Measurements from ENCODE around the gene DLL1.
A peak's percentile ranks its signal among the peaks of the same experiment; 100 is the strongest.

DLL1 gene

DNA sequence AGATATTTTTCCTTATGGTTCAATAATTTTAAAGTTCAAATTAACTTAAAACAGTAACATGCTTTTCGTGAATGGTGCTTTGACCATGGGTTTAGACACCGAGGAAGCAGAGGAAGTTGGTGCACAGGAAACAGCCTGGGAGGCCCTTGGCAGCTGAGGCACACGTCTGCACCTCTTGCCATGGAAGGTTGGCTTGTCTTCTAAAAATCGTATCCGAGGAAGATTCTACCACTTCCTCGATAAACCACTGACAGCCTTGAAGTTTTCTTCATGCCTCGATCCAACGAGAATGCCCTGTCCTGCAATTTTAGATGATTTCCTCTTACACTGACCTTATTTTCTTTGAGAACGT, 12.2 kb downstream of the DLL1 start:
- no peaks in the 10 kb centered on the region for H3K36me3 ChIP-seq (ENCODE audit: control insufficient read depth in 4 of 4, insufficient read depth in 4 of 4, low read length in 3 of 4)
- CTCF ChIA-PET, result no interaction called here
- WGBS (ENCODE audit: insufficient coverage), result 2% methylated on average over 9 of the region's 9 CpGs
- H3K9me3 ChIP-seq (ENCODE audit: control extremely low read depth in 1 of 5, control insufficient read depth in 4 of 5, insufficient read depth in 2 of 5, low read depth in 1 of 5, low read length in 4 of 5), result no peaks in the 10 kb centered on the region
- peak overlapping the region in 2 of 7 experiments; percentile 8 to 46 for H3K4me3 ChIP-seq (ENCODE audit: control insufficient read depth in 1 of 7, extremely low read depth in 1 of 7, insufficient read depth in 4 of 7, low read depth in 2 of 7, low read length in 6 of 7)
- POLR2A ChIA-PET, result interaction anchor here (1.3 kb wide), 1 partner anchor 8 kb away, joined by 3 read pairs; no protein-coding TSS in a partner anchor
- no peak overlapping the region for H3K27ac ChIP-seq (ENCODE audit: insufficient read depth in 1 of 2, low read depth in 1 of 2, low read length in 2 of 2, poor library complexity in 1 of 2, severe bottlenecking in 2 of 2)
- peaks cover 0 to 4% (median 0%) of the 10 kb centered on the region in 5 experiments for H3K27me3 ChIP-seq (replicated peaks in 2 of 5; ENCODE audit: control insufficient read depth in 4 of 5, insufficient read depth in 5 of 5, low read length in 4 of 5)
- H3K4me1 ChIP-seq (ENCODE audit: control extremely low read depth in 1 of 4, control insufficient read depth in 4 of 4, insufficient read depth in 4 of 4, low read length in 3 of 4), result peaks cover 10 to 25% (median 19%) of the 10 kb centered on the region in 4 experiments
- DNase-seq, result peak in 1 of 3 donors; percentile 59

DNA sequence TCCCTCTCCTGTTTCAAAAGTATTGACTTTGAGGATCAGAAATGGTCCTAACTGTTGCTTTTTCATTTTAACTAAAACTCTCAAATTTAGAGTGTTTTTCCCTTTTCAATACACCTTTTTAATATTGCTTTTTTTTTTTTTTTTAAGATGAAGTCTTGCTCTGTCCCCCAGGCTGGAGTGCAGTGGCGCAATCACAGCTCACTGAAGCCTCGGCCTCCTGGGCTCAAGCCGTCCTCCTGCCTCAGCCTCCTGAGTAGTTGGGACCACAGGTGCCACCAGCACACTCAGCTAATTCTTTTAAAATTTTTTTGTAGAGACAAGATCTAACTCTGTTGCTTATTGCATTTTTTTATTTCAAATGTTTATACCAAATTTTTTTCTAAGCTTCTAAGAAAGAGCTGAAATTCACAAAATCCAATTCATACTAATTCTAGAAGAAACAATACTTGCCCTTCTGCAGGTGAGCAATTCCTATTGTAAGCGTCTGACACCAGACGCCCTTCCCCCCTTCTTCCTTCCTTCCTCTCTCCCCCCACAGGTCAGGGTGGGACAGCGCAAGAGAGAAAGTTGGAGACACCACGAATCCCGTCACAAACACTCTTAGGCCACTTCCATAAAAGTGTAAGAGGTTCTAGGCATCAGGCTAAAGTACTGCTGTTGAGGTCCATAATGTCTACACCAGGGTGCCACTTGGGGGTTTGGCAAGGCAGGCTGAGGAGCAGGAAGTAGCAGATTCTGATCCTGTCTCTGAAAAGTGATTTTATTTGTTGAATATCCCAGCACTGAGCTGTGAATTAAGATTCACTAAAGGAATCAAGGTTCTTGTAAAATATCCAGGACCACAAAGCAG, 12.8 kb downstream of the DLL1 start:
- ChIA-PET POLR2A (interaction anchor here (1.3 kb wide), 1 partner anchor 9 kb away, joined by 3 read pairs; no protein-coding TSS in a partner anchor), CTCF (interaction anchor here (0.7 to 2.4 kb wide), 2 partner anchors 9 to 39 kb away, joined by 3 to 8 read pairs; no protein-coding TSS in a partner anchor)
- Histone ChIP-seq H3K9me3 (ENCODE audit: control extremely low read depth in 1 of 5, control insufficient read depth in 4 of 5, insufficient read depth in 2 of 5, low read depth in 1 of 5, low read length in 4 of 5) (no peaks in the 10 kb centered on the region), H3K4me3 (ENCODE audit: control insufficient read depth in 1 of 7, extremely low read depth in 1 of 7, insufficient read depth in 4 of 7, low read depth in 2 of 7, low read length in 6 of 7) (peak overlapping the region in 1 of 7 experiments; percentile 46), H3K27ac (ENCODE audit: insufficient read depth in 1 of 2, low read depth in 1 of 2, low read length in 2 of 2, poor library complexity in 1 of 2, severe bottlenecking in 2 of 2) (no peak overlapping the region), H3K36me3 (ENCODE audit: control insufficient read depth in 4 of 4, insufficient read depth in 4 of 4, low read length in 3 of 4) (no peaks in the 10 kb centered on the region), H3K27me3 (replicated peaks in 2 of 5; ENCODE audit: control insufficient read depth in 4 of 5, insufficient read depth in 5 of 5, low read length in 4 of 5) (peaks cover 0 to 4% (median 0%) of the 10 kb centered on the region in 5 experiments), H3K4me1 (ENCODE audit: control extremely low read depth in 1 of 4, control insufficient read depth in 4 of 4, insufficient read depth in 4 of 4, low read length in 3 of 4) (peaks cover 10 to 25% (median 19%) of the 10 kb centered on the region in 4 experiments)
- 5% methylated on average over 3 of the region's 8 CpGs for whole genome bisulfite sequencing (ENCODE audit: insufficient coverage)
- DNase-seq, result no peak

DNA sequence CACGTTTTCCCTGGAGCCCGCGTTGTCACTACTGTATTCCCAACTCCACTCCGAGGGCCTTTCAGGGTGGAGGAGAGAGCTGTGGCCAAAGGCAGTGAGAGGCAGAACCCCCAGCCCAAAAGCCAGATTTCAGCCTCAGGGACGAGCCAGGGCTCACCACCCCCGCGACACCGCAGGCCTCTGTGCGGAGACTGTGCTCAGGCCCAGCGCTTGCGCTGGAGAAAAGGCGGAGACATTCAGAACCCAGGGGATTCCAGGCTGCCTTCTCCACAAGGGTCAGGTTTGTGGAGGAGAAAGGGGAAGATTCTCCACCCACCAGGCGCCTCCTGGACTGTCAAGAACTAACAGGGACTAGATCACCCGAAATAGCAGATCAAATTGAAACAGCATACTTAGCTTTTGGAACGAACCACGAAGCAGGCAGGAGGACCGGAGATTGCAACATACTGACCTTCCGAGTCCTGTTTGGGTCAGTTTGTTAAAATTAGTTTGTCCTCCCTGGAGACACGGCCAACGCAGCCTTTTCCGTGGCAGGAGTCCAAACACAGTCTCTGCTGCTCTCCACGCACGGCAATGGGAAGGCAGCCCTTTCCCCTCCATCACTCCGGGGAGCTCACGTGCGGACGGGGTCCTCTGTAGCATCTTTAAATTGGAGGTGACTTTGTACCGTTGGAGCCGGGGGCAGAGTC, 14.4 kb downstream of the DLL1 start:
- no peak overlapping the region for H3K4me3 ChIP-seq (ENCODE audit: control insufficient read depth in 1 of 7, extremely low read depth in 1 of 7, insufficient read depth in 4 of 7, low read depth in 2 of 7, low read length in 6 of 7)
- H3K27ac ChIP-seq (ENCODE audit: insufficient read depth in 1 of 2, low read depth in 1 of 2, low read length in 2 of 2, poor library complexity in 1 of 2, severe bottlenecking in 2 of 2), result no peak overlapping the region
- H3K4me1 ChIP-seq (ENCODE audit: control extremely low read depth in 1 of 4, control insufficient read depth in 4 of 4, insufficient read depth in 4 of 4, low read length in 3 of 4), result peaks cover 10 to 38% (median 31%) of the 10 kb centered on the region in 4 experiments
- no peak for DNase-seq
- H3K36me3 ChIP-seq (ENCODE audit: control insufficient read depth in 4 of 4, insufficient read depth in 4 of 4, low read length in 3 of 4), result no peaks in the 10 kb centered on the region
- 98% methylated on average over 29 of the region's 29 CpGs for WGBS (ENCODE audit: insufficient coverage)
- ChIA-PET CTCF (interaction anchor here (2.4 kb wide), 1 partner anchor 11 kb away, joined by 8 read pairs; no protein-coding TSS in a partner anchor), POLR2A (interaction anchor here (0.5 kb wide), 1 partner anchor 12 kb away, joined by 3 read pairs; no protein-coding TSS in a partner anchor)
- H3K27me3 ChIP-seq (replicated peaks in 2 of 5; ENCODE audit: control insufficient read depth in 4 of 5, insufficient read depth in 5 of 5, low read length in 4 of 5), result peaks cover 0 to 2% (median 0%) of the 10 kb centered on the region in 5 experiments
- no peaks in the 10 kb centered on the region for H3K9me3 ChIP-seq (ENCODE audit: control extremely low read depth in 1 of 5, control insufficient read depth in 4 of 5, insufficient read depth in 2 of 5, low read depth in 1 of 5, low read length in 4 of 5)

DNA sequence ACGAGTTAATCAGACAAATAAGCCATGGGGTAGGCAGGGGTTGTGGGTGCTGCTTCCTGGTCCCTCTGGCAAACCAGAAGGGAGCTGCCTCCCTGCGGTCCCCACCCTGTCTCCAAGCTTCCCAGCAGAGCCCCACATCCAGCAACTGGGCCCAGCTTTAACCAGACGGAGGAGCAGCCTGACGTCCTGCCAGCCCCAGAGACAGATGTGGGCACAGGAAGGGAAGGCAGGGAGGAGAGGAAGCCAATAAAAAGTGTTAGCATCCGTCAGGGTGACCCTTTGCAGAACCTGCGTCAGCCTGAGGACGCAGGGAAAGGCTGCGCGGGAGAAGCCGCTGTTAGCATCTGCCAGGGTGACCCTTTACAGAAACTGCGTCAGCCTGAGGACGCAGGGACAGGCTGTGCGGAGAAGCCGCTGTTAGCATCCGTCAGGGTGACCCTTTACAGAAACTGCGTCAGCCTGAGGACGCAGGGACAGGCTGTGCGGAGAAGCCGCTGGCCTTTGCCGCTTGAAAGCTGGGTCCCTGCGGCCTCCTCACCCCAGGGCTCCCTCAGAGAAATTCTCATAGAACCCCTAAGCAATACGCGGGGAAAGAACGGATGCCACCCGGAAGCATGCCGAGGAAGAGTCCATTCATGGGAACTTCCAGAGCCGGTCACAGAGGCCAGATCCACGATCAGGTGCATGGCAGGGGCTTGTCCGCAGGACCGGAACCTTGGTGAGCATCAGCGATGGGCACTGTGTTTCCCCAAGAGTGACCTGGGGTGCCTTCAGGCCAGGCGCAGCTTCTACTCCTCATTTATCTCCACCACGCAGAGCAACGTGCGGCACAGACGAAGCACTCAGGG, 15.9 kb downstream of the DLL1 start:
- 98% methylated on average over 36 of the region's 36 CpGs for WGBS (ENCODE audit: insufficient coverage)
- no peak for DNase-seq
- H3K4me3 ChIP-seq (ENCODE audit: control insufficient read depth in 1 of 7, extremely low read depth in 1 of 7, insufficient read depth in 4 of 7, low read depth in 2 of 7, low read length in 6 of 7), result no peak overlapping the region
- no peaks in the 10 kb centered on the region for H3K9me3 ChIP-seq (ENCODE audit: control extremely low read depth in 1 of 5, control insufficient read depth in 4 of 5, insufficient read depth in 2 of 5, low read depth in 1 of 5, low read length in 4 of 5)
- no peaks in the 10 kb centered on the region for H3K36me3 ChIP-seq (ENCODE audit: control insufficient read depth in 4 of 4, insufficient read depth in 4 of 4, low read length in 3 of 4)
- ChIA-PET CTCF (no interaction called here), POLR2A (no interaction called here)
- H3K27ac ChIP-seq (ENCODE audit: insufficient read depth in 1 of 2, low read depth in 1 of 2, low read length in 2 of 2, poor library complexity in 1 of 2, severe bottlenecking in 2 of 2), result no peak overlapping the region
- peaks cover 0 to 2% (median 0%) of the 10 kb centered on the region in 5 experiments for H3K27me3 ChIP-seq (replicated peaks in 2 of 5; ENCODE audit: control insufficient read depth in 4 of 5, insufficient read depth in 5 of 5, low read length in 4 of 5)
- peaks cover 8 to 45% (median 30%) of the 10 kb centered on the region in 4 experiments for H3K4me1 ChIP-seq (ENCODE audit: control extremely low read depth in 1 of 4, control insufficient read depth in 4 of 4, insufficient read depth in 4 of 4, low read length in 3 of 4)

DNA sequence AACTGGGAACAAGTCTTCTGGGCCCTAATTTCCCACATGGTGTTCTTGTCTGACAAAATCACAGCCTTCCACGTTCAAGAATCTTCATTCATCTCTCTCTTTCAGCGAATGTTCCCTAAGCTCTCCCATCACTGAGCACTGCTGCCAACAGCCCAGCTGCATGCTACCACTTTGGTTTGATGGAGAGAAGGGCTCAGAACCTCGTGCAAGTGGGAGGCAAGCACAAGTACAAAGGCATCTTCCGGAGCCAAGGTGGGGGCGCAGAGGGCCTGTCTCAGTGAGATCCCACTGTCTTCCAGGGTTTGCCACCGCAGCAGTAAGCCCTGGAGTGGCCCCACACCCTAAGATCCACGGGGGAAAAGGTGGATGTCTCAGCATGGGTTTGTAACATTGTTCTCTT, 17.2 kb downstream of the DLL1 start:
- H3K27me3 ChIP-seq (replicated peaks in 2 of 5; ENCODE audit: control insufficient read depth in 4 of 5, insufficient read depth in 5 of 5, low read length in 4 of 5), result peaks cover 0 to 2% (median 0%) of the 10 kb centered on the region in 5 experiments
- CTCF ChIA-PET, result no interaction called here
- H3K36me3 ChIP-seq (ENCODE audit: control insufficient read depth in 4 of 4, insufficient read depth in 4 of 4, low read length in 3 of 4), result no peaks in the 10 kb centered on the region
- peaks cover 3 to 32% (median 25%) of the 10 kb centered on the region in 4 experiments for H3K4me1 ChIP-seq (ENCODE audit: control extremely low read depth in 1 of 4, control insufficient read depth in 4 of 4, insufficient read depth in 4 of 4, low read length in 3 of 4)
- no peak overlapping the region for H3K4me3 ChIP-seq (ENCODE audit: control insufficient read depth in 1 of 7, extremely low read depth in 1 of 7, insufficient read depth in 4 of 7, low read depth in 2 of 7, low read length in 6 of 7)
- POLR2A ChIA-PET, result no interaction called here
- no peak for DNase-seq
- no peaks in the 10 kb centered on the region for H3K9me3 ChIP-seq (ENCODE audit: control extremely low read depth in 1 of 5, control insufficient read depth in 4 of 5, insufficient read depth in 2 of 5, low read depth in 1 of 5, low read length in 4 of 5)
- no peak overlapping the region for H3K27ac ChIP-seq (ENCODE audit: insufficient read depth in 1 of 2, low read depth in 1 of 2, low read length in 2 of 2, poor library complexity in 1 of 2, severe bottlenecking in 2 of 2)
- WGBS (ENCODE audit: insufficient coverage), result 96% methylated on average over 7 of the region's 7 CpGs

DNA sequence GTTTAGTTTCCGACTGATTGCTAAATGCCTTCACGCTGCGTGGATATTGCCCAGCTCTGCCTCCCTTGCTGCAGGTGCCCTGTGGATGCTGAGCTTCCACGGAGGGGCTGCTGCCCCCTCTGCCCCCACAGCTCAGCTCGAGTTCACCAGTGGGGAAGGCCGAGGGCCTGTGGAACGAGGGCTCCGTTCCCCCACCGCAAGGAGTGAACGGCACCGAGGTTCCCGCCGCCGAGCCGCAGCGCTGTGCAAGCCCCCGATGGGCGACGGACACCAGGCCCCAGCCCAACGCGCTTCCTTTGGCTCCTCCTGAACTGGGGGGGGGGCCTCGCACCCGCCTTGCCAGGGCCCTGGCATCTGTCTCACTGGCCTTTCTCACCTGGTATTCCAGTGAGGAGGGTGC, 17.7 kb downstream of the DLL1 start:
- no peak for DNase-seq
- no peaks in the 10 kb centered on the region for H3K9me3 ChIP-seq (ENCODE audit: control extremely low read depth in 1 of 5, control insufficient read depth in 4 of 5, insufficient read depth in 2 of 5, low read depth in 1 of 5, low read length in 4 of 5)
- H3K36me3 ChIP-seq (ENCODE audit: control insufficient read depth in 4 of 4, insufficient read depth in 4 of 4, low read length in 3 of 4), result no peaks in the 10 kb centered on the region
- peaks cover 0 to 2% (median 0%) of the 10 kb centered on the region in 5 experiments for H3K27me3 ChIP-seq (replicated peaks in 2 of 5; ENCODE audit: control insufficient read depth in 4 of 5, insufficient read depth in 5 of 5, low read length in 4 of 5)
- CTCF ChIA-PET, result no interaction called here
- peaks cover 0 to 27% (median 20%) of the 10 kb centered on the region in 4 experiments for H3K4me1 ChIP-seq (ENCODE audit: control extremely low read depth in 1 of 4, control insufficient read depth in 4 of 4, insufficient read depth in 4 of 4, low read length in 3 of 4)
- POLR2A ChIA-PET, result interaction anchor here (1.0 kb wide), 1 partner anchor 8 kb away, joined by 3 read pairs; no protein-coding TSS in a partner anchor
- WGBS (ENCODE audit: insufficient coverage), result 95% methylated on average over 23 of the region's 23 CpGs
- H3K27ac ChIP-seq (ENCODE audit: insufficient read depth in 1 of 2, low read depth in 1 of 2, low read length in 2 of 2, poor library complexity in 1 of 2, severe bottlenecking in 2 of 2), result no peak overlapping the region
- no peak overlapping the region for H3K4me3 ChIP-seq (ENCODE audit: control insufficient read depth in 1 of 7, extremely low read depth in 1 of 7, insufficient read depth in 4 of 7, low read depth in 2 of 7, low read length in 6 of 7)
